GM19438 (cell line): ENCODE data around the gene CPN2.

Source experiments
- ATAC-seq: cut with Tn5 transposase; IDR thresholded peaks from one replicate; pipeline ENCODE4 v1.9.1; 2021; ENCODE audit warnings: low read depth; ENCODE audit not compliant: unreplicated experiment

The CPN2 gene

GRCh38 chr3:194382196-194382891 is 31.2 kb upstream of the CPN2 start:
- ATAC-seq: no peak

- no peak for ATAC-seq
Observed at GRCh38 chr3:194381460-194381875, 30.3 kb upstream of the CPN2 start.

GRCh38 chr3:194380326-194380725 is 29.2 kb upstream of the CPN2 start:
- ATAC-seq: no peak

DNA sequence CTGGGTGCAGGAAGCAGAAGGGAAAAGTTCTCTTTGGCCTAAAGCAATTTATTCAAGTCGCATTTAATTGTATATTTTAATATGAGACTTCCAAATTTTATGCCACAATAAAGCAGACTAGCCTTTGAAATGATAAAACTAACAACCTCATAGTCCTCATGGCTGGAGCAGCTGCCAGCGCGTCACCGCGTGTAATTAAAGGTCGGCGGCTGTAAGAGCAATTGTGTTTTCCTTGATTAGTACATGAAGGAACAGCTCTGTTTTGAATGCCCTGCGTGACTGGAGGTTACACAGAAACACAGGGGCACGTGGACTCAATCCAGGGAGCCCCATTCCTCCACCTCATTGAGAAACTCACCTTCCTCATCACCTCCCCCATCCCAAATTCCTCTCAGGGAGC is 28.5 kb upstream of the CPN2 start:
- ATAC-seq: no peak

- no peak for ATAC-seq
Observed at GRCh38 chr3:194379231-194379630, 28.1 kb upstream of the CPN2 start.

GRCh38 chr3:194377708-194378107 is 26.6 kb upstream of the CPN2 start:
- ATAC-seq: no peak

GRCh38 chr3:194376241-194376560 is 25.1 kb upstream of the CPN2 start:
- ATAC-seq: no peak

DNA sequence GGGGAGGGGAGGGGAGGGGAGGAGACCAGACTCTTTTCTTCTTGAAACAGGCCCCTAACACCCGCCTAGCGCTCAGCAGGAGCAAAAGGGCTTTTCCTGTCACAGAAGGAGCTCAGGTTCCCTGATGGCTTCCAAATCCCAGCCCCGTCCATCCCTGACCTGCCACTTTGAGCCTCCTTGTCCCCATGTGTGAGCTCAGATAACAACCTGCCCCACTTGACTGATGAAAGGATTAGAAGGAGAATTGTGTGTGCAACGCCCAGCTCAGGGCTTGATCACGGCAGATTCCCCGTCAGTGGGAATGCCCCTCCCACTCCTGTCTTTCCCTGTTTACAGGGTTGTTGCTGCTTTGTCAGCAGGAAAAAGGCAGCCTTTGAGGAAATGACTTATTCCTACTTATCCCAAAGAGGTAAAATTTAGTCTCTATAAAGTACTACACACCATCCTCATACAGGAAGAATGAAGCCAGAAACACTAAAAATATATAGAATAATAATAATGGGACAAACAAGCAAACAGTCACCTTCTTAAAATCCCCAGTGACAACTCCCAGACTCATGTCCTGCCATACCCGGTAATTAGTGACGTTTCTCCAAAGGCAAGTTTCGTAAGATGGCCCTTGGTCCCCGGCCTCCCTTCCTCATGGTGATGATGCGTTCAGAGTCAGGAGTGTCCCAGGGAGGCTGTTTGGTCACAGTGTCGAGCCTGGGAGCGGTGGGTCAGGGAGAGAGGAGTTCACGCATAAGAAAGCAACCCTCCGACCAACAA is 24.5 kb upstream of the CPN2 start:
- no peak for ATAC-seq

GRCh38 chr3:194374935-194375334 is 23.8 kb upstream of the CPN2 start:
- ATAC-seq: no peak

DNA sequence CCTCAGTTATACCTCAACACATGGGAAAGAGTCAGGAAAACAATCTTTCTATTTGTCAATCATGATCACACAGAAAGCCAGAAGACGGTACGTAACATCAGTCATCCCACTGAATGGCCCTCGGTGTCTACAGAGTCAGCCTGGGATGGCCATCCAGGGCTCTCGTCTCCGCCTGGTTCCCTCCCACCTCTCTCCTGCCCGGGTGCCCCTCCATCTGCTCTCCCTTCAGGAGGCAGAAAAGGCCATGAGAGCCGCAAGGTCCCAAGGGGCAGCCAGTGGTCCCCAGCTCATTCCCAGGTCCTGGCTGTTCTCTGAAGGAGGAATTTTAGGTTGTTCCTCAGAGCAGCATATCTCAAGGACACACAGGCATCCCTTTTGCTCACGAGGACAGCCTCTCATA is 22.8 kb upstream of the CPN2 start:
- no peak for ATAC-seq

DNA sequence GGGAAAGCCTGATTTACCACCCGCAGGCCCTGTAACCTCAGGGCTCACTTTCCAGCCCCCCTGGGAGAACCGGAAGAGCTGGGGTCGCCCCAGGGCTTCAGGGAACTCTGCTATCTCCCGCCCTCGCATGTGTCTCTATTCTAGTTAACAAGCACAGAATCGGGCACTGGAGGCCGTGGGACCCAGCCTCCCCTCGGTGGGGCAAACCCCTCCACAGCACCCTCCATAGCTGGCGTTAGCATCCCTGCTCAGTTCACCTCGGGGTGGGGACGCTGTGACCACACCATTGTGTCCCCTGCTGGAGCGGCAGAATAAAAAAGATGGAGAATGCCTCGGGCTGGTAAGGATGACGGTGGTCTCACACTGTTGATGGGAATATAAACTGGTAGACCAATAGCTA is 21.9 kb upstream of the CPN2 start:
- ATAC-seq: no peak

GRCh38 chr3:194370753-194371152 is 19.6 kb upstream of the CPN2 start:
- no peak for ATAC-seq

DNA sequence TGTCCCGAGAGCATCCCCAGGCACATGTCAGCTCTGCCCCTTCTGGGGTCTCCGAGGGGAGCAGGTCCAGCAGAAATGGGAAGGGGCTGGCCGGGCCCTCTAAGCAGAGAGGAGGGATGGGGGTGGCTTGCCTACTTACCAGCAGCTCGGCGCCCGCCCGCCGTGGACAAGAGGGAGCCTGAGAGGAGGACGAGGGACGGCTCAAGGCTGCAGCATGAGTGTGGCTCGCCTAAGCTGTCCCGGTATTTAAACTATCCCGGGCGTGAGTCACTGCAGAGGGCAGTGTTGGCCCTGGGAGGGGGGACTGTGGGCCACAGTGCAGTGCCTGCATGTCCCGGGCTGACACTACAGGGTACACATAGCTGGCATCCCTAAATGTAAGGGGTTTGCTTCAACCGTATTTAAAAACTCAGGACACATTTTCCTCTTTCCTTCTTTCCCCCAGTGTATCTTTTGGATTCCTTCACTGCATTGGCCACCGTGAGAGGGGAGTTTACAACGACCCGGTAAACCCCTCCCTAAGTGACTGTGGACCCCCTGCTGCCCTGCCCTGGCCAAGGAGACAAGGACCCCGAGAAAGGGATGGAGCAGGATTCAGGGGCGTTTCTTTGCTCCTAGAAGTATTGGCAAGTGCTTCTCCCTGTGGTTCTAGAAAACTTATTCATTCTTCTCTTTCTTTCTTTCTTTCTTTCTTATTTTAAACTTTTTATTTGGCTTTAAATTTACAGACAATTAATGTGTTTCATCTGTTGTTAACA is 18.6 kb upstream of the CPN2 start, which contains the start of gene LRRC15:
LRRC15 (minus strand) TSS at position 222 of the 758 bp plus-strand sequence. CDS start 8,700 bp downstream, outside the sequence.
- ATAC-seq: no peak

GRCh38 chr3:194368918-194369317 is 17.8 kb upstream of the CPN2 start:
- ATAC-seq: no peak

DNA sequence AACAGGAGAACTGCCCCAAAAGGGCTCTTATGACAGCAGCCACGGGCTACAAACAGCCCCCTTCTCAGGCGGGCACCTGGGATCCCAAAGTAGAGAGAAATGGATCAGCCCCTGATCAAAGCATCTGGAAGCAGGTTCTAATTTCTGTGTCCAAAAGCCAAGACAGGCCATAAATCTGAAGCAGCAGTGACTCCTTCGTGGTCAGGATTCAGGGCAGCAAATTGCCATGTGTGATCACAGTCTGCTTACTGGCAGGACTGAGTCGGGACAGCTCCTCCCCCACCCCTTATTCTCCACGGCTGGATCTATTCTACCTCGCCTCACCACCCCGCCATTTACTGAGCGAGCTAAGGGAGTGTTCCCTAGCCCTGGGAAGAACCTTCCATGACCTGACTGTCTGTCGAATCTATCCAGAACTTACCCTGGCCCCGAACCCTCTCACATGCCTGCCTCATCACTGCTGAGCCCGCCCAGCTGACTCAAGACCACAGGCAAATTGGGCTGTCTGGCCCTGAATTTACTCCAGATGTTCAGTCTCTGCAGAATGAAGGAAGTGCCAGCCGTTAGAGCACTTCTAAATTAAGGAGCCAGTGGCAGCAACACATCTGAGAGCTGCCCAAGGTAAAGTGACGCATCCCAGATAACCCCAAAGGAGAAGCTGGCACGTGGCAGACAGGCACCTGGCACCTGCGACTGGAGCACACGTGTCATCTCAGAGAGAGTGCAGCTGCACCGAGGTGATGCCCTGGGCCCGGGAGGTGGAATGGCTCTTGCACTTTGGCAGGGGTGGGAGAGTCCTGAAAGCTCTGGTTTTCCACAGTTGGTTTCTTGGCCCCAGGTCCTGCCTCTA is 17.1 kb upstream of the CPN2 start:
- ATAC-seq: no peak

DNA sequence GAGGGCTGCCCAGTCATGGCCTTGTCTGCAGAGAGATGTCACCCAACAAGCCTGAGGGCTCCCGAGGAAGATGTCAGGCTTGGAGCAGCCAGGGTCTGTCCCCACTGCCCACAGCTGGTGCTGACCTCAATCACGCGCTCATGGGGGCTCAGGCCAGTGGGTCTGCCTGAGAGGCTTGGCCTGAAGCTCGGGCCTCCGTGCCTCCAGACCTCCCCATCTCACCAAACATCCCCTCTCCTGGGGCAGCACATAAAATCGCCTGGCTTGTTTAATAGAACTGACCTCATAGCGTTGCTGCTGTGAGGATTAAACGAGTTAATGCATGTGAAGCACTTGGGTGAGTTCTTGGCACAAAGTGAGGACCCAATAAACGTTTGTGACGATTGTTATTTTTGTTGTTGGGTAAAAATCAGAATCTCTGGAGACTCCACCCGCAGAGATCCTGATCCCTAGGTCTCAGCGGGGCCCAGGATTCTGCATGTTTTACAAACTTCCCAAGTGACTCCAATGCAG is 14.9 kb upstream of the CPN2 start:
- no peak for ATAC-seq

- ATAC-seq: no peak
Observed at GRCh38 chr3:194365526-194365925, 14.4 kb upstream of the CPN2 start.

DNA sequence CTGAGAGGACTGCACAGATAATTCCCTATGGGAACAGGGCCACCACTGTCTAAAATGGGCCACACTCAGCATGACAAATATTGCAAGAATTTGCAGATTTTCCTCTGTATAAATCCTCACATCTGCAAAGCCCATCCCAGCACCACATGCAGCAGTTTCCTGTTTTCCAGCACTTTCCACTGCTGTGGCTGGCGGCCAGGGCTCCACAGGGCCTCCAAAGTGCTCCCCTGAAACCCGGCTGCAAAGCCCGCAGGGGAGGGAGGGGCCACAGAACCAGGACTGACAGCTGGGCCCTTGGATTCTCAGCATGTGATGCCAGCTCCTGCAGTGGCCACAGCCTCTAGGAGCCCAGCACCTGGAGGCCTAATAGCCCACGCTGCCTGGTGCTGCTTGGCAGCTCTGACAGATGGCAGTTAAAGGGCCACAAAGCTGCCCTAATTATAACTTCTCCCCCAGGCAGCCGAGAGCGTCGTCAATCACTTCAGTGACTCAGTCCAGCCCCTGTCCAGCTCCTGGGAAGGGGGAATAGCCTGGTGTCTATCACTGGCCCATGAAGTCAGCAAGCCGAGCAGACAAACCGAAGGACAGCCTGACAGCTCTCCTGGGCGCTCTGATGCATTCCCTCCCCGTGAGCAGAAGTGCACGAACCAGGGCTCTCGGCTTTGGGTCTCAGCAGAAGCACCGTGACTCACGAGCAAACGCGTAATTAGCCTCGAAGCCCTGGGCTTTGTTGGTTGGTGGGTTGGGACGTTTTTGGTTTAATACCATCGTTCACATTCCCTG is 13.7 kb upstream of the CPN2 start:
- no peak for ATAC-seq

- no peak for ATAC-seq
Observed at GRCh38 chr3:194364314-194364651, 13.2 kb upstream of the CPN2 start.

- ATAC-seq: no peak
Observed at GRCh38 chr3:194360568-194360967, 9.4 kb upstream of the CPN2 start.
